NCI-H1417 (cell line): ENCODE measurements around the gene CCDC9.
"Not testable (repeated sequence)": the region's sequence is repeated elsewhere in the genome, so short reads cannot be mapped to it uniquely, and the experiment has no call there.

Source experiments
- DNase-seq, 3 experiments: peaks; one replicate each; lab custom pipeline; 2025; lab: John Stamatoyannopoulos, UW

Gene CCDC9

DNA sequence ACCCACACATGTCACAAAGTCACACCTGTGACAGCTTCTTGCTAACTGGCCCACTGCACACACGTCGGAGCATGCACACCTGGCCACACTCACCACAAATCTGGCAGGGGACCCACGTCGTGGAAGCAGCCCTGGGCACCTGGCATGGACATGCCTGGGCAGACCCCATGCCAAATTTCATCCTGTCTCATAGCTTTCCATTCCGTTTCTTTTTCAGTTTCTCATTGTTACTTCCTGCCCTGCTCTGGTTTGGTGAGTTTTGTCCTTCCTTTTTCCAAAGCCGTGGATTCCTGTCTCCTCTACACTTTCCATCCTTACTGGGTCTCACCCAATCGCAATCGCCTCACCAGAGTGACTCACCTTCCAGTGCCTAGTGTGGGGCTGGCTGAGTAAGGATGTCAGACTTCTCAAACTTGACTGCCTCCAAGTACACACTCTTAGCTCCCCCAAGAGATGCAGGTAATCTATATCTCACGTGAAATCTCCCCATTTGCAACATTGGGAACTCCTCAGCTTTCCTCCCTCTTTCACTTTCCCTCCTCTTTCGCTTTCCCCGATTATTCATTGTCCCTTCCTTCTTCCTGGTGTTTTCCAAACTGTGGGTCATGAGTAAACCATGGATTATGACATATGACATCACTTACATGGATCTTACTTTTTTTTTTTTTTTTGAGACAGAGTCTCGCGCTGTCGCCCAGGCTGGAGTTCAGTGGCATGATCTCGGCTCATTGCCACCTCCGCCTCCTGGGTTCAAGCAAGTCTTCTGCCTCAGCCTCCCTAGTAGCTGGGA lies 23.7 kb upstream of the CCDC9 start:
- DNase-seq, result no peak

DNA sequence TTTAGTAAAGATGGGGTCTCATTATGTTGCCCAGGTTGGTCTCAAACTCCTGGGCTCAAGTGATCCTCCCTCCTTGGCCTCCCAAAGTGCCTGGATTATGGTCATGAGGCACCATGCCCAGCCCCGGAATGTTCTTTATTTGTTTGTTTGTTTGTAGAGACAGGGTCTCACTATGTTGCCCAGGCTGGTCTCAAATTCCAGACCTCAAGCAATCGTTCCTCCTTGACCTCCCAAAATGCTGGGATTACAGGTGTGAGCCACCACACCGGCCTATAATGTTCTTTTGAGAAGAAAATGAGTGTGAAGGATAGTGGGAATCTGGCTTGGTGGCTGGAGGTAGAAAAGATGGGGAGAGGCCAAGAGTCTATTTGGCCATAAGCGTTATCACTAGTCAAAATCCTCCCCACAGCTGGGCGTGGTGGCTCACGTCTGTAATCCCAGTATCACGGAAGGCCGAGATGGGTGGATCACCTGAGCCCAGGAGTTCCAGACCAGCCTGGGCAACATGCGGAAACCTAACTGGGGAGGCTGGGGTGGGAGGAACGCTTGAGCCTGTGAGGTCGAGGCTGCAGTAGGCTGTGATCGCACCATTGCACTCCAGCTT lies 20.2 kb upstream of the CCDC9 start:
- no peak for DNase-seq

DNA sequence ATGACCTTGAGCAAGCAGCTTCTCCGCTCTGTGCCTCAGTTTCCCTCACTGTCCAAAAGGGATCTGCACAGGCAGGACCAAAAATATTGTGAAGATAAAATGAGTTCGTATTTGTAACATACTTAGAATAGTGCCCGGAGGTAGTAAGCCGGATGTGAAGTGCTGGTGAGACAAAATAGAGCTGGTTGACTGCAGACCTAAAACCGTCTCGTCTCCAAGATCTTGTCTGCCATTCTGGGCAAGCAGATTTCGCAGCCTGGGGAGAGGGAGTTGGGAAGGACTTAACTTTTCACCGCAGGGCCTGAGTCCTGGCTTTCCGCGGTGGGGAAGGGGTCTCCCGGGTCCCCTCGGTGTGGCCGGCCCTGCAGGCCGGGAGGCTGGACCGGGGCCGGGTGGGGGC lies 17.2 kb upstream of the CCDC9 start:
- peak in 1 of 3 experiments; percentile 62 for DNase-seq

DNA sequence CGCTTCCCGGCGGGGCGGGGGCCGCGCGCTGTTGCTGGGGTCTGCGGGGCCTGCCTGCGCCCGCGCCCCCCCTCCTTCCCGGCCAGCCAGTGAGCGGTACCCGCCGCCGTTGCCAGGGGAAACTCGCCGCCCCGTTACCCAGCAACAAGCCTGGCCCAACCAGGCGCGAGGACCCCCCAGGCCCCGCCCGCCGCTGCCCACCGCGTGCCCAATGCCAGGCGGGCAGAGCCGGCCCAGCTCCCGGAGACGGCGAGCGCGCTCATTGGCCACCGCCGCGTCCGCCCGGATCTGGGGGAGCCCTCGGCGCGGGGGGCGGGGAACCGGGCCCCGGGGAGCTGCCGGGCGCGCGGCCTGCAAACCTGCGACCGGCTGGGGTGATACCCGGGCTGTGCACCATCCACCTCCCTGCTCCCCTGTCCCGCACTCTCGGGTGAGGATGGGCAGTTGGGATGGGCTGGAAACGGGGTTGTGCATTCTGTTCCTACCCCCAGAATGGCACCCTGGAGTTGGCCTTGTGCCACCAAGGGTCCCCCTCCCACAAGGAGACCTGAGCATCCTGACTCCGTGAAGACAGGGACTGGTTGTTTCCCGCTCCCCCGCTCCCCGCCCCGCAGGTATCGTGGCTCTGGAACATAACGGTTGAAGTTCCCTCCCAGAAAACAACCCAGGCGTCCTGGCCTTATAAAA lies 16.6 kb upstream of the CCDC9 start:
- DNase-seq, result peak in 2 of 3 experiments; percentile 91 to 93

DNA sequence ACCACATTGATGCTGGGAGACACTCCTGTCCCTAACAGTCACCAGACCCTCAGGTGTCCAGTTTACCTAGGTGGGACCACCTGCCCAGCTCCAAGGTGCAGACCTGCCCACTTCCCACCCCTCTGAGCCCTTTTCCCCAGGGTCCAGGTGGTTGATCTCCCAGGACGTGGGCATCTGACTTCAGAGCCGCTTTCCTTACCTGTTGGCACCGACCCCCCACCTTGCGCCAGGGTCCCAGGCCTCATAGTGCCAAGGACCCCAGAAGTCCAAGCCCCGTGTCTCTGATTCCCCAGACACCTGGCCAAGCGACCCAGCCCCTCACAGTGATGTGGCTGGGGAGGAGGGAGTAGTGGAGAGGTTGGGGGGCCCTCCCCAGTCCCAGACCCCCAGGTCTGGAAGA lies 15.8 kb upstream of the CCDC9 start:
- DNase-seq, result peak in 1 of 3 experiments; percentile 42

DNA sequence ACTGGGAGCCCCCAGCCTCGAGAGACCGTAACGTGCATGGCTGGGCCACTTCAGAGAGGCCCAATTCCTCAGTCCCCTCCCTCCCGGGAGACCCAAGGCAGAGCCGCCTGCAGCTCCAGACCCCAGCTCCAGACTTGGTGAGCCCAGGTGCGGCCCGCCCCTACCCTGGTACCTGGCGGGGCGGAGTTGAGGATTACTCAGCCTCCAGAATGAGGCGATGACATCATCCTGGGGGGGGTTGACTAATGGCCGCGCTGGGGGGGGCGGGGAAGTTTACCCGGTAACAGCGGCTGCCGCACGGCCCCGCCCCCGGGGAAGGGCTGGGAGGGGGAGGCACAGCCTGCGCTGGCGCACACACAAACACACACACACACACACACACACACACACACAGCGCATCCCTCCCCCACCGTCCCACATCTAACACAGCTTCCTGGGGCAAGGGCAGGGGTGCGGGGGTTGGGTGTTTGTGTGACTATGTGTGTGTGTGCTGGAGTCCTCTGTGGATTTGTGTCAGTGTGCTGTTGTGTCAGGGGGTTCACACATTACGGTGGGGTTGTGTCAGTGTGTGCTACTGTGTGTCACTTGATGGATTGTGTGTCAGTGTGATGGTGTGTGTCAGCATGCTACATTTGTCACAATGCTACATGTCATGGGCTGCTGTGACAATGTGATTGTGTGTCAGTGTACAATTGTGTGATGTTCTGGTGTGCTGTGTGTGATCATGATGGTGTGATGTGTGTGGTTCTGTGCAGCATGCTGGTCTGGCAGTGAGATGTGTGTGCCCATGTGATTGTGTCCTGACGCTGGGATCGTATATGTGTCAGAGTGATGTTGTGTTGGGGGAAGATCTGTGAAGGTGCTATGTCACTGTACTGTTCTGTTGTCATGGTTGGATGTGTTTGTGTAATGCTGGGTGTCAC lies 15.1 kb upstream of the CCDC9 start:
- peak; percentile 83 to 91 (median 87) for DNase-seq

DNA sequence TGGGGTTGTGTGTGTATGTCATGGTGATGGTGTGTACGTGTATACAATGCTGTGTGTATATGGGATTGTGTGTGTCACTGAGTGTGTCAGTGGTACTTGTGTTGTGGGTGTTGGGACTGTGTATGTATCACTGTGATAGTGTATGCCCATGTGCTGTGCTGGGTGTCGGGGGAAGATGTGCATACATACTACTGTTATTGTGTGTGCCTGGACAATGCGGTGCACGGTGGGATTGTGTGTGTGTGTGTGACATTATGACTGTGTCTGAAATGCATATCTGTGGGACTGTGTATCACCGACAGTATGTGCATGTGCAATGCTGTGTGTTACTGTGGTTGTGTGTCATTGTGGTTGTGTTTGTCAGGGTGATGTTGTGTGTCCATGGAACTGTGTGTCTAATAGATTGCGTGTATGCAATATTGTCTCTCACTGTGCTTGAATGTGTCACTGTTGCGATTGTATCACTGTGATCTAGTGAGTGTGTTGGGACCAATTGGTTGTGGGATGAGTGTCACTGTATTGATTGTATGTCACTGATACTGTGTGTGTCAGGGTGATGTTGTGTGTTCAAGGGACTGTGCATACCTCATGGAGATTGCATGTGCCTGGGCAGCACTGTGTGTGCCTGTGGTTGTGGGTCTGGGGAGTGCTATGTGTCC lies 14.3 kb upstream of the CCDC9 start:
- peak in 1 of 3 experiments; percentile 24 for DNase-seq

DNA sequence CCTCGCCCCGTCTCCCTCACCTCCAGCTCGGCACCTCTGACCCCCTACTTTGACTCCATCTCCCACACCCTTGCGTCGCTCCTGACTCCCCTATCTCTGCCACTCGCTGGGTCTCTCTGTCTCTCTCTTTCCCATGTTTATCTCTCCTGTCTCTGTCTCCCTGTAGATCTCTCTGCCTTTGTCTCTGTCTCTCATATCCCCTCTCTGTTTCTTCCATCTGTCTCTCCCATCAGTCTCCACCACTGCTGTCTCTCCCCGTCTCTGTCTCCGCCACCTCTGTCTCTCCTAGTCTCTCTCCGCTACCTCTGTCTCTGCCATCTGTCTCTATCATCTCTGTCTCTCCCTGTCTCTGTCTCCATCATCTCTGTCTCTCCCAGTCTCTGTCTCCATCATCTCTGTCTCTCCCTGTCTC lies 13.0 kb upstream of the CCDC9 start:
- DNase-seq, result no peak

DNA sequence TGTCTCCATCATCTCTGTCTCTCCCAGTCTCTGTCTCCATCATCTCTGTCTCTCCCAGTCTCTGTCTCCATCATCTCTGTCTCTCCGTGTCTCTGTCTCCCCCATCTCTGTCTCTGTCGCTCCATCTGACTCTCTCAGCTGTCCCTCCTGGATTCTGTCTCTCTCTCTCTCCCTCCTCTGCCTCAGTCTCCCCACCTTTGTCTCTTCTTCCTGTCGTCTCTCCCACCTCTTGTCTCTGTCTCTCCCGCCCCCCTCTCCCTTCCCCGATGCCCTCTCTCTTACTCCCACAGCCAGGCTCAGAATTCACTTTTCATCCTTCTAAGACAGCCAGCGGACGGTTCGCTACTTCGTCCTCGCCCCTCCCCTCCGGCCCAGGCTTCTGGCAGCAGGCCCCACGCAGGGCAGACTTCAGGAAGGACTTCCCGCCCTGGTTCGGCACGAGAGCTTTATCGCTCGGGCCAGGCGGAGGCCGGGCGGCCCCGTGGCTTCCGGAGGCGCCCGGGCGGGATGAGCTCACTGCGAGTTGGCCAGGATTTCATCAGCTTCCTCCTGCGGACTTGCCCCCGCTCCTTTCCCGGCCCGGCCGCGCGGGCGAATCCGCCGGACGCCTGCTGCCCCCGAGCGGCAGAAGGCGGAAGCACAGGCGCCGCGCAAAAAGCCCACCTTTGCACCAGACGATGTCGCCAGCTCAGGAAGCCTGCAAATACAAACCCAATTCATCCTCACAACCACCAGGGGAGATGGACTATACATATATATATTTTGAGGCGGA lies 12.4 kb upstream of the CCDC9 start:
- DNase-seq, result peak; percentile 70 to 88 (median 81)

DNA sequence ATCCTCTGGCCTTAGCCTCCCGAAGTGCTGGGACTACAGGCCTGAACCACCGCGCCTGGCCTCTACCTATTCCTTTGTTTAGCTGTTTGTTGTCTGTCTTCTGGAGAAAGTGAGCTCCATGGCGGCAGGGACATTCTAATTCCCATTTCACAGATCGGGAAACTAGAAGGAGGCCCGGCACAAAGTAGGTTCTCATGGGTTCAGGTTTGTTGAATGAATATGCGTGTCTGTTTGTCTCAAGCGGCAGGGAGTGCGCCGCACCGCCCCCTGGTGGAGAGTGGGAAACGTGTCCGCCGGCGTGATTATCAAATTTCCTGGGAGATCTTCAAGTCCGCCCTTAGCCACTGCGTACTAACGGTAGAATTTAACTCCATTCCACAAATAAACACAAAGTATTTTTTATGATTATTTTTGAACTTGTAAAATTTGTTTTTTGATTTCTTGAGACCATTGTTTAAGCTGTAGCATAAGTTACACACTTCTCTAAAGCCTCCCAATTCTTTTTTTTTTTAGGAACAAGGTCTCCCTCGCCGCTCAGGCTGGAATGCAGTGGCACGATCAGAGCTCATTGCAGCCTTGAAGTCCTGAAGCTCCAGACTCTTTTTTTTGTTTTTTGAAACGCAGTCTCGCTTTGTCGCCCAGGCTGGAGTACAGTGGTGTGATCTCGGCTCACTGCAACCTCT lies 8.9 kb upstream of the CCDC9 start:
- DNase-seq, result peak in 2 of 3 experiments; percentile 39 to 71

DNA sequence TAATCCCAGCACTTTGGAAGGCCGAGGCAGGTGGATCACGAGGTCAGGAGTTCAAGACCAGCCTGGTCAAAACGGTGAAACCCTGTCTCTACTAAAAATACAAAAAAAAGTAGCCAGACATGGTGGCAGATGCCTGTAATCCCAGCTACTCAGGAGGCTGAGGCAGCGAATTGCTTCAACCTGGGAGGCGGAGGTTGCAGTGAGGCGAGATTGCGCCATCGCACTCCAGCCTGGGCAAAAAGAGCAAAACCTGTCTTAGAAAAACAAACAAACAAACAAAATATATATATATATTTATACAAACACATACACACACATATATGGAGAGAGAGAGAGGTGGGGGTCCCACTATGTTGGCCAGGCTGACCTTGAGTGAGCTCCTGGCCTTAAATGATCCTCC lies 3.3 kb upstream of the CCDC9 start:
- DNase-seq, result not testable (repeated sequence)

DNA sequence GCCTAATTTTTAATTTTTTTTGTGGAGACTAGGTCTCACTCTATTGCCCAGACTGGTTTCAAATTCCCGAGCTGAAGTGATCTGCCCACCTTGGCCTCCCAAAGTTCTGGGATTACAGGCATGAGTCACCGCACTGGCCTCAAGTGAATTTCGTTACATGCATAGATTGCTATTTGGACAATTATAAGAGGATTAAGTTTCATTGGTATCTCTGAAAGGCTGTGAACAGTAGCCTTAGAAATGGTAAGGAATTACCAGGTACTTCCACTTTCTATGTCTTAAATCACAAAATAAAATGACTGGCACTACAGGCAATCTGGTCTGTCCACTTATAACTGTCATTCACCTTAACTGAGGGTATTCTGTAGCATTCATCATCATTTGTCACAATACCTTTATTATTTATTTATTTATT lies 2.9 kb upstream of the CCDC9 start:
- no peak for DNase-seq

DNA sequence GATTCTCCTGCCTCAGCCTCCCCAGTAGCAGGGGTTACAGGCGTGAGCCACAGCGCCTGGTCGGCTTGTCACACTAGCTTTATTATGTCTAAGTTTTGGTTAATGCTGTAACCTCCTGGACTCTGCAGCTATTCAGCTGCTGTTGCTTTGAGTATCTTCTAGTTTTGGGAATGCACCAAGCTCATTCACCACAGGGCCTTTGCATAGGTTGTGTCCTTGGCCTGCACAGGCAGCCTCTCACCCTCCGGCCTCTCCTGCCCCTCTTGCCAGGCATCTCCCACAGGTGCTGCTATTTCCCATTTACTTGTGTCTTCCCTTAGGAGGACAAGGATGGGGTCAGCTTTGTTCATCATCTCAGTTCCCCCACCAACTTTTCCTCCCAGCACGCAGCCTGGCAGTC lies 2.4 kb upstream of the CCDC9 start:
- DNase-seq, result no peak

DNA sequence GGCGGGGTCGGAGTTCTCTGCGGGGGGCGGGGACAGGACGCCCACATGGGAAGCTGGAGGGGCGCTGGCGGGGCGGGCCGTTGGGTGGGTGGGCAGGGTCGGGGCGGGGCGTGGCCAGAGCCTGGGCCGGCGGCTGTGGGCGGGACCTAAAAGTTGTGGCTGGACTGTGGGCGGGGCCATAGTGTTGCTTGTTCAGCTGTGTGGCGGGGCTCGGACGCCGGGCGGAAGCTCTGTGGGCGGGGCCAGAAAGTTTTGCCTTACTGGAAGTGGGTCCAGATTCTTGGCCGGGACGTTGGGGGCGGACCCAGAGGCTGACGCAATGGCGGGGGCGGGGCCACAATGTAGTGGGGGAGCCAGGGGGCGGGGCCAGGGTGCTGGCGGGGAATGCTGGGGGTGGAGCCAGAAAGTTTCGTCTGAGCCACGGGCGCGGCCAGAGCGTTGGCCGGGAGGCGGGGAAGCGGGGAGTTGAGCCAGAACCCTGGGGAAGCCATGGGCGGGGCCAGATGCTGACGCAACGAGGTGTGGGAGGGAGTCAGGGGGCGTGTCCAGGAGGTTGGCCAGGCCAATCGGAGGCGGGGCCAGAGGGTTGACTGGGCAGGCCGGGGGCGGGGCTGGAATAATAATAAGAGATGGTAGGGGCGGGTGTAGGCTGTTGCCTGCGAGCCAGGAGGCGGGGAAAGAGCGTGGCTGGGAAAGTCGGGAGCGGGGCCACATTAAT lies 527 bp downstream of the CCDC9 start:
- peak; percentile 99 to 100 (median 99) for DNase-seq

DNA sequence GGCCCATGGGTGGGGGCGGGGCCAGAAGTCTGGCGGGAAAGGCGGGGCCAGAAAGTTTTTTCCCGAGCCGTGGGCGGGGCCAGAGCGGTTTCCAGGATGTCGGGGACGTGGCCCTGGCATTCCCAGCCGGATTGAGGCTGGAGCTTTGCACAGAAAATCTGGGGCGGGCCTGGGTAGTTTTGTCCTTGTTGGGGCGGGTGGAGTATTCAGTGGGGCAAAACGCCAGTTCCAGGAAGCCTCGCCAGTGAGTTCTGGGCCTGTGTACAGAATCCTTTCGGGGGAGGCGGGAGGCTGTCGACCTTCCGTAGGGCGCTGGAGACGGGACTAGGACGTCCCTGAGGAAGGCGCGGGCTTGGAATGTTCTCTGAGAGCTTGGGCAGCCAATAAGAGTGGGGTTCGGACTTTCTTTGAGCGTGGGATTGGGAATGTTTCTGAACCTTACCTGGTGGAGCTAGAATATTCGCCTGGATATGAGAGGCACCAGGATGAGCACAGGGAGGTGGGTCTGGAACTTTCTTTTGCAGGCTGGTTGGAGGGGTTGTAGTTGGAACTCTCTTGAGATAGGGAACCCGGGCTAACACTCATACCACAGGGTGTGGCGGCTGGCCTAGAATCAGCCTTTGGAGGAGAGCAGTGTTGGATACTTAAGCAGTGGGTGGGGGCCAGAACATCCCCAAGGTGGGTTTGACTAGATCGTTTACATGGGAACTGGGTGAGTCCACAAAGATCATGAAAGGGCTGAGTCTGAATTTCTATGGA lies 1.3 kb downstream of the CCDC9 start:
- DNase-seq, result no peak

DNA sequence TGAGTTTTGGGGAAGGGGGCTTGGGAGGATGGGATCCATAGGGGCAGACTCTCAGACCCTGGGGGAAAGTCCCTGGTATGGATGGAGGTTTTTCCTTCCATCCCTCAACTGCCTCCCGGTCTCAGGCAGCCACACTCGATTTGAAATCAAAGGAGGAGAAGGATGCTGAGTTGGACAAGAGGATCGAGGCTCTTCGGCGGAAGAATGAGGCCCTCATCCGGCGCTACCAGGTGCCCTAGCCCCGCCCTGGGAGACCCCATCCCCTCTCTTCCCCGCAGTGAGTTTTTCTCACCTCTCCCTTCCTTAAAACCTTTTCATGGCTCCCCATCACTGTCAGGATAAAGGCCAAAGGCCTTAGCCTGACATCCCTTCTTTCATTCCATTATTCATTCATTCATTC lies 2.1 kb downstream of the CCDC9 start:
- DNase-seq, result no peak

DNA sequence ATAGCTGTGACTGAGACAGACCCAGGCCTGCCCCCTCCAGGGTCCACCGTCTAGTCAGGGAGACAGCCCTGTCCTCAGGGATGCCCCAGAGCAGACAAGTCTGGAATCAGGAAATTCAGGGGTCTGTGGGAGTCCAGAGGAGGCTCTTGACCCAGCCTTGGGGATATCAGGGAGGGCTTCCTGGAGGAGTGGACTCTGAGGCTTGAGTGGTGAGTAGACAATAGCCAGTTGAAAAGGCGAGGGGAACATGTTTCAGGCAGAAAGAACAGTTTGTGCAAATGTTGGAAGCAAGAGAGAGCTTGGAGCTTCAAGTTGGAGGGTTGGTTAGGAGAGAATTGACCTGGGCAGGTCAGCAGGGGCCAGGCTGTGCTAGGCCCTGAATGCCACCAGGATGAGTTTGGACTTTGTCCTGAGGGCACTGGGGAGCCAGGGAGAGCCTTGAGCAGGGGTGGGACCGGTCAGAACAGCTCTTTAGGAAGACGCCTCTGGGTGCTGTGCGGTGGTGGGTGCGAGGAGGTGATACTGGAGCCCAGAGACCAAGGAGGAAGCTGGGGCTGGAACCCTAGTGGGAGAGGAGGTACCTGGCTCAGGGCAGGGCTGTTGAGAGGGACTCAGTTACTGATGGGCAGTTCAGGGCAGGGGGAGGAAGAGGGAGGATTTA lies 2.7 kb downstream of the CCDC9 start:
- no peak for DNase-seq

DNA sequence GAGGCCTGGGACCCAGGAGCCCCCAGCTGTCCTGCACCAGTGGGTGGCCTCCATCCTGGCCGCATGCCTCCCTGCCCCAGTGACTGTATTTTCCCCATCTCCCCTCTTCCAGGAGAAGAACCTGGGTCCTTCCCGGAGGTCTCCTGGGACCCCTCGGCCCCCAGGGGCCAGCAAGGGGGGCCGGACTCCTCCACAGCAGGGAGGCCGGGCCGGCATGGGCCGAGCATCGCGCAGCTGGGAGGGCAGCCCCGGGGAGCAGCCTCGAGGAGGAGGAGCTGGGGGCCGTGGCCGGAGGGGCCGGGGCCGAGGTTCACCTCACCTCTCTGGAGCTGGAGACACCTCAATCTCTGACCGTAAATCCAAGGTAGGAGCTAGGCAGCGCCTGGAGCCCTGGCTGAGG lies 4.2 kb downstream of the CCDC9 start:
- no peak for DNase-seq
